Stimulated activated naive CD8-positive, alpha-beta T cell treated with anti-CD3 and anti-CD28 coated beads, Interleukin-15, amount 100 ng/mL, for 72 hours (primary cell): ENCODE results near the gene FAM193B.
"Not testable (repeated sequence)": the region's sequence is repeated elsewhere in the genome, so short reads cannot be mapped to it uniquely, and the experiment has no call there.

ENCODE experiments used
- ATAC-seq: fragments of 150-1000 bp; cut with Tn5 transposase; 2 replicates; pipeline ENCODE4 v1.10.0; 2021; ENCODE audit warnings: mild to moderate bottlenecking, moderate library complexity
- DNase-seq, 2 donors: peaks; one replicate each; pipeline ENCODE4 v3.0.0; 2021 to 2022
- H3K27ac Mint-ChIP-seq, 2 donors: one replicate each; pipeline ENCODE4 v1.8.0; 2022; ENCODE audit warnings: mild to moderate bottlenecking in 2 of 2, mixed read lengths in 2 of 2, moderate library complexity in 2 of 2
- H3K27me3 Mint-ChIP-seq: one replicate; pipeline ENCODE4 v1.8.0; 2022; ENCODE audit warnings: mixed read lengths
- H3K4me1 Mint-ChIP-seq: one replicate; pipeline ENCODE4 v1.8.0; 2022; ENCODE audit warnings: mild to moderate bottlenecking, mixed read lengths
- H3K4me3 Mint-ChIP-seq, 2 donors: one replicate each; pipeline ENCODE4 v1.8.0; 2022; ENCODE audit warnings: mild to moderate bottlenecking in 2 of 2, mixed read lengths in 2 of 2, moderate library complexity in 1 of 2
- H3K9me3 Mint-ChIP-seq, 2 donors: one replicate each; pipeline ENCODE4 v1.8.0; 2022; ENCODE audit warnings: mixed read lengths in 2 of 2

FAM193B gene

DNA sequence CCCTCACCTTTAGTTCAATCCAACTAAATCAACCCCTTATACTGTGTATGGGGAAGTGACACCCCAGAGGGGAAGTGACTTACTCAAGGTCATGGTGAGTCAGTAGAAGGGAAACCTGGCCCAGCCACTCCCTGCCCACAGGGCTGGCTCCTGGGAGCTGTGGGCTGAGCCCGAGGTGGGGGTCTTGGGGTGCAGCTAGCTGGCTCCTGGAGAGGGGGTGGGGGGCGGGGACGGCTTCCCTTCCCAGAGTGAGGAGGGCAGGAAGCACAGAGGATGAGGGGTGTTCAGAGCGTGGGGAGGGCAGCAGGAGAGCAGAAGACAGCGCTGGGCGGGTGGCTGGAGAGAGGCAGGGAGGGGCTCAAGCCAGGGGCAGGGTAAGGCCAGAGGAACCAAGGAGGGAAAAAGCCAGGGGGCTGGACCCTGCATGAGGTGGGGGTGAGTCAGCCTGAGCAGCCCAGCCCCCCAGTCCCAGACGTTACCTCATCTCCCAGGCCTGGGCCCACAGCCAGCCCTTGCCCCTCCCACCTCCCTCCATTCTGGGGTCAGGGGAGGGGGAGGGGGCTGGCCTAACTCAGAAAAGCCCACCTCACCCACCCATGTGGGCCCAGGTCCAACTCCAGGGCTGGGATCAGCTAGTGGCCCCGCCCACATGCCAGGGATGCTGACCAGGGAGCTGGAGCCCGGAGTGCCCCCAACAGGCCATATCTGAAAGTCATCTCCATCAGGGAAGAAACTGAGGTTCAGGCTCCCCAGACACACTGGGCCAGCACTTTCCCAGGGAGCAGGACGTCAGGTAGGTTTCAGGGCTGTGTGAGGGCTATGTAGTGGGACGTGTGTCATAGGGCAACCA, 59.8 kb downstream of the FAM193B start:
- Mint-ChIP-seq H3K27me3 (peaks cover 16% of the 10 kb centered on the region), H3K27ac (peak overlapping the region in 1 of 2 donors; percentile 87), H3K9me3 (no peaks in the 10 kb centered on the region), H3K4me3 (peak overlapping the region; percentile 42 to 86), H3K4me1 (peaks cover 64% of the 10 kb centered on the region)
- peak in 1 of 2 donors; percentile 35 for DNase-seq
- ATAC-seq, result peak; percentile 42

DNA sequence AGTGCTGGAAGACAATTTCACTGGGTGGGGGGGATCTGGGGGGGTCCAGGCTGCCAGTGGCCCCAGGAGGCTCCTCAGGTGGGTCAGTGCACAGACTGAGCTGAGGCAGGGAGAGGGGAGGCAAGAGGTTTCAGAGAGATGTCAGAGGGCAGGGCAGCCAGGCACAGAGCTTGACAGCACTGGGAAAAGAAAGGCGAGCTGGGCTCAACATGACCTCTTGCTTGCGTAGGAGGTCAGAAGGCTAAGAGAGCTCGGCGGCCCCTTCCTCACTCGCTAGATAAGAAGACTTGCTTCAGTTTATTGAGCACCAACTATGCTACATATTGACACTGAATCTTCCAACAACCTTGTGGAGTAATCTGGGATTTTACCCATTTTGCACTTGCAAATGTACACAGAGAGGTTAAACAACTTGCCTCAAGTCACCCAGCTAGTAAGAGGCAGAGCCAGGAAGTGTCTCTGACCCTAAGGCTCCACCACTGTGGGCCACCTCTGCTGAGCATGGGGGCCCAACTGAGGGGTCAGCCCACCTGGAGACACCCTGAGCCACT, 60.5 kb downstream of the FAM193B start:
- Mint-ChIP-seq H3K27me3 (peaks cover 9% of the 10 kb centered on the region), H3K4me3 (peak overlapping the region; percentile 42 to 59), H3K9me3 (no peaks in the 10 kb centered on the region), H3K4me1 (peaks cover 62% of the 10 kb centered on the region), H3K27ac (no peak overlapping the region)
- ATAC-seq (no peak), DNase-seq (no peak)

- H3K4me1 Mint-ChIP-seq, result peaks cover 52% of the 10 kb centered on the region
- peak overlapping the region in 1 of 2 donors; percentile 64 for H3K27ac Mint-ChIP-seq
- H3K4me3 Mint-ChIP-seq, result no peak overlapping the region
- no peaks in the 10 kb centered on the region for H3K27me3 Mint-ChIP-seq
- DNase-seq (no peak), ATAC-seq (no peak)
- no peaks in the 10 kb centered on the region for H3K9me3 Mint-ChIP-seq
Measured at GRCh38 chr5:177492841-177493240, 61.5 kb downstream of the FAM193B start.

GRCh38 chr5:177491983-177492746, 62.2 kb downstream of the FAM193B start:
- Mint-ChIP-seq H3K27me3 (no peaks in the 10 kb centered on the region), H3K9me3 (no peaks in the 10 kb centered on the region), H3K27ac (no peak overlapping the region), H3K4me1 (peaks cover 51% of the 10 kb centered on the region), H3K4me3 (no peak overlapping the region)
- DNase-seq, result no peak
- no peak for ATAC-seq

DNA sequence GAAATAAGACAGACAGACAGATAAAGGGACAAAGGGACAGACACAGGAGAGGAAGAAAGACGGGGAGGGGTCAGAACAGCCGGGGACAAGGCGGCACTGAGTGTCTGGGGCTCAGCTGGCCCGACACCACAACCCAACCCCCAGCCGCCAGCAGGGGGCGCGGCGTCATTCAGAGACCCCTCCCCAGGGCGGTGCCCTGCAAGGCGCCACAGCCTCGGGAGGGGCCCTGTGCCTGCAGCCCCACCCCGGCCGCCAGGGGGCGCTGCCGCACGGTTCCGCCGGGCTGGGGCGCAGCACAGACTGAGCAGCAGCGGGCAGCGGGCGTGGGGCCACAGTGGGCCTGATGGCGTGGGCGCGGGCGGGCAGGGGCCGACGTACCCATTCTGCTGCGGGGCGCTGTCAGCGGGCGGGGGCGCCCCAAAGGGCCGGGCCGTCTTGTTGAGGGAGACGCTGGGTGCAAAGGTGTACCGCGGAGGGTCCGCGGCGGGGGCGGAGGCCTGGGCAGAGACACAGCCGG, 62.9 kb downstream of the FAM193B start:
- no peaks in the 10 kb centered on the region for H3K27me3 Mint-ChIP-seq
- no peaks in the 10 kb centered on the region for H3K9me3 Mint-ChIP-seq
- ATAC-seq (peak; percentile 59), DNase-seq (peak in 1 of 2 donors; percentile 56)
- peak overlapping the region in 1 of 2 donors; percentile 71 for H3K27ac Mint-ChIP-seq
- H3K4me1 Mint-ChIP-seq, result peaks cover 49% of the 10 kb centered on the region
- H3K4me3 Mint-ChIP-seq, result no peak overlapping the region

DNA sequence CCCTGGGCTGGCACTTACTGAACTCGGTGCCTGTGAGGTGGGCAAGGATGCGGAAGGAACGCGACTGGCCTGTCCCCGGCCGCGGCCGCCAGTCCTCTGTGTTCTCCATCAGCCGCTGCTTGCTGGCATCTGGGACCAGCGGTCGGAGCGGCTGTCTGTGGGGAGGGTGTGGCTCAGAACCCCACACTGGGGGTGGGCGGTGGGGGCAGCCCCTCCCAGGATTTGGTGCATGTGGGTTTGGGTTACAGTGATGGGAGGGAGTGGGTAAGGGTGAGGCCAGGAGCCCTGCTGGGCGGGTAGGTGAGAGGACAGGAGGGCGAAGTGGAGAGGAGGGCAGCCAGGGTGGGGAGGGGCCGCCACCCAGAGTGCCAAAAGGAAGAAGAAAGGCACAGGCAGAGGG, 63.4 kb downstream of the FAM193B start:
- ATAC-seq (no peak), DNase-seq (no peak)
- peaks cover 44% of the 10 kb centered on the region for H3K4me1 Mint-ChIP-seq
- peak overlapping the region in 1 of 2 donors; percentile 71 for H3K27ac Mint-ChIP-seq
- H3K27me3 Mint-ChIP-seq, result no peaks in the 10 kb centered on the region
- no peaks in the 10 kb centered on the region for H3K9me3 Mint-ChIP-seq
- H3K4me3 Mint-ChIP-seq, result no peak overlapping the region

- Mint-ChIP-seq H3K27me3 (no peaks in the 10 kb centered on the region), H3K4me3 (no peak overlapping the region), H3K27ac (no peak overlapping the region), H3K4me1 (peaks cover 39% of the 10 kb centered on the region), H3K9me3 (no peaks in the 10 kb centered on the region)
- ATAC-seq (no peak), DNase-seq (no peak)
Measured at GRCh38 chr5:177490311-177490991, 63.9 kb downstream of the FAM193B start.

GRCh38 chr5:177489119-177489716, 65.1 kb downstream of the FAM193B start:
- Mint-ChIP-seq H3K27me3 (no peaks in the 10 kb centered on the region), H3K4me3 (no peak overlapping the region), H3K9me3 (no peaks in the 10 kb centered on the region), H3K4me1 (peaks cover 27% of the 10 kb centered on the region), H3K27ac (peak overlapping the region in 1 of 2 donors; percentile 74)
- ATAC-seq (no peak), DNase-seq (no peak)

GRCh38 chr5:177487975-177488374, 66.4 kb downstream of the FAM193B start:
- Mint-ChIP-seq H3K4me3 (no peak overlapping the region), H3K27ac (peak overlapping the region in 1 of 2 donors; percentile 93)
- no peak for ATAC-seq

DNA sequence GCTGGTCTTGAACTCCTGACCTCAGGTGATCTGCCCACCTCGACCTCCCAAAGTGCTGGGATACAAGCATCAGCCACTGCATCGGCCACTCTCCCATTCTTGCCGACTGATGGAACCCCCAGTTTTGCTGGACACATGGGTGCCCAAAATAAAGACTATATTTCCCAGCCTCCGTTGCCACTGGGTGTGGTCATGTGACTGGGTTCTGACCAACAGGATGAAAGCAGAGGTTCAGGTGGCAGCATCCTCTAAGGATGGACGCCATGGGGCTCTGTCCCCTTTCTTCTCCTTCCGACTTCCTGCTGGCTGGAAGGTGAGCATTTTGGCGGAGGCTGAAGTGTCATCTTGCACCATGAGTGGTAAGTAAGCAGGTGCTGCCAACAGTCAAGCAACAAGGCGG, 67.2 kb downstream of the FAM193B start:
- H3K27me3 Mint-ChIP-seq, result no peaks in the 10 kb centered on the region
- ATAC-seq, result no peak
- peaks cover 7% of the 10 kb centered on the region for H3K4me1 Mint-ChIP-seq
- H3K9me3 Mint-ChIP-seq, result no peaks in the 10 kb centered on the region
- no peak overlapping the region for H3K4me3 Mint-ChIP-seq
- DNase-seq, result no peak
- peak overlapping the region in 1 of 2 donors; percentile 74 for H3K27ac Mint-ChIP-seq

More at GRCh38 chr5:177487975-177488374, 66.4 kb downstream of the FAM193B start:
- Mint-ChIP-seq H3K9me3 (no peaks in the 10 kb centered on the region), H3K27me3 (no peaks in the 10 kb centered on the region), H3K4me1 (peaks cover 14% of the 10 kb centered on the region)
- no peak for DNase-seq

- no peaks in the 10 kb centered on the region for H3K27me3 Mint-ChIP-seq
- ATAC-seq (no peak), DNase-seq (no peak)
- no peaks in the 10 kb centered on the region for H3K9me3 Mint-ChIP-seq
- H3K27ac Mint-ChIP-seq, result no peak overlapping the region
- peaks cover 5% of the 10 kb centered on the region for H3K4me1 Mint-ChIP-seq
- no peak overlapping the region for H3K4me3 Mint-ChIP-seq
Measured at GRCh38 chr5:177486256-177486655, 68.1 kb downstream of the FAM193B start.

- H3K27ac Mint-ChIP-seq, result not testable (repeated sequence)
Measured at GRCh38 chr5:177485753-177486152, 68.6 kb downstream of the FAM193B start.

DNA sequence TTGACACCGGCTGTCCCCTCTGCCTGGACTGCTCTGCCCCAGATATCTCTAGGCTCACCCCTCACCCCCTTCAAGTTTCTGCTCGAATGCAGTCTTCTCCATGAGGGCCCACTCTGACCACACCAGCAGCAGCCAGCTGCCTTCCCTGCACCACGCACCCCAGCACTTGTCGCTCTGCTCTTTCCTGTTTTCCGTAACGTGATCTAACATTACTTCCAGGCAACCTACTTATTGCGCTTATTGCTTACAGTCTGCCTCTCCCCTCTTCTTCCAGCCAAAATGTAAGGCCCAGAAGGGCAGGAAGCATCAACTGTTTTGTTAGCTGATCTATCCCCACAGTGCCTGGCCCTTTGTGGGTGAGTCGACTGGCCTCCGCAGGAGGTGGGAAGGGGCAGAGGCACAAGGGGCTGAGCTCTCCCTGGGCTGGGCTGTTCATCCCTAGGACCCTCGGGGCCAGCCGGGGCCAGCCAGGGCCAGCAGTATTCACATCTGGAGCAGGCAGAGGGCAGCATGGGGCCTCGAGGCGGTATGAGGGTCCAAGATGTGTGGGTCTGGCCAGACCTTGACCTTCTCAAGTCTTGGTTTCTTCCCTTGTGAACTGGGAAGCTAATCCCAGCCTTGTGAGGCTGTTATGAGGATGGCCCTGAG, 69.3 kb downstream of the FAM193B start:
- no peak for ATAC-seq
- no peaks in the 10 kb centered on the region for H3K27me3 Mint-ChIP-seq
- peaks cover 2% of the 10 kb centered on the region for H3K4me1 Mint-ChIP-seq
- no peaks in the 10 kb centered on the region for H3K9me3 Mint-ChIP-seq
- DNase-seq, result no peak
- H3K27ac Mint-ChIP-seq, result peak overlapping the region in 1 of 2 donors; percentile 69
- no peak overlapping the region for H3K4me3 Mint-ChIP-seq

More at GRCh38 chr5:177485753-177486152, 68.6 kb downstream of the FAM193B start:
- not testable (repeated sequence) for H3K4me1 Mint-ChIP-seq, H3K4me3 Mint-ChIP-seq, H3K27me3 Mint-ChIP-seq, ATAC-seq, H3K9me3 Mint-ChIP-seq, DNase-seq
